Neuronal stem cell (in vitro differentiated cells): ENCODE measurements around the gene CTNNA3.

ENCODE experiments used
- DNase-seq: peaks from one replicate; pipeline ENCODE4 v3.0.0-alpha.2; 2013; ENCODE audit warnings: low spot score
- H2AFZ ChIP-seq: one replicate; pipeline ENCODE4 v1.6.1; 2013; ENCODE audit warnings: mild to moderate bottlenecking, low read length, inconsistent platforms
- H2AK5ac ChIP-seq: 2 replicates; pipeline ENCODE4 v1.6.1; 2013; ENCODE audit warnings: low read depth, mild to moderate bottlenecking, inconsistent platforms, low read length, moderate library complexity, mixed read lengths
- H2BK120ac ChIP-seq: 2 replicates; pipeline ENCODE4 v1.6.1; 2013; ENCODE audit warnings: low read depth, mild to moderate bottlenecking, inconsistent platforms, low read length, moderate library complexity, mixed read lengths
- H2BK12ac ChIP-seq: one replicate; pipeline ENCODE4 v1.6.1; 2013; ENCODE audit warnings: low read length, inconsistent platforms
- H2BK15ac ChIP-seq: 2 replicates; pipeline ENCODE4 v1.6.1; 2013; ENCODE audit warnings: mild to moderate bottlenecking, low read length, inconsistent platforms, mixed read lengths
- H2BK5ac ChIP-seq: one replicate; pipeline ENCODE4 v1.6.1; 2013; ENCODE audit warnings: inconsistent platforms, mild to moderate bottlenecking, low read length, moderate library complexity
- H3K14ac ChIP-seq: one replicate; pipeline ENCODE4 v1.6.1; 2013; ENCODE audit warnings: low read length, inconsistent platforms
- H3K18ac ChIP-seq: 2 replicates; pipeline ENCODE4 v1.6.1; 2013; ENCODE audit warnings: low read length, inconsistent platforms
- H3K23ac ChIP-seq: 2 replicates; pipeline ENCODE4 v1.6.1; 2013; ENCODE audit warnings: low read depth, mild to moderate bottlenecking, mixed read lengths, low read length, inconsistent platforms; ENCODE audit not compliant: poor library complexity
- H3K27ac ChIP-seq: replicated peaks from 3 replicates; pipeline ENCODE4 v1.5.1; 2013; ENCODE audit warnings: low read length, inconsistent platforms
- H3K27me3 ChIP-seq, 3 experiments: 2 replicates each; pipeline ENCODE4 v1.6.1; 2013; ENCODE audit warnings: low read length in 3 of 3, mild to moderate bottlenecking in 2 of 3, inconsistent platforms in 1 of 3, low read depth in 1 of 3, mixed read lengths in 1 of 3, moderate library complexity in 1 of 3; ENCODE audit not compliant: control insufficient read depth in 3 of 3, insufficient read depth in 3 of 3
- H3K36me3 ChIP-seq, 2 donors: replicated peaks in 1 of 2; 2 replicates each; pipeline ENCODE4 v1.6.1; 2013; ENCODE audit warnings: low read length in 2 of 2; ENCODE audit not compliant: control insufficient read depth in 2 of 2, insufficient read depth in 2 of 2
- H3K4ac ChIP-seq: 2 replicates; pipeline ENCODE4 v1.6.1; 2013; ENCODE audit warnings: inconsistent platforms, mild to moderate bottlenecking, low read length, moderate library complexity
- H3K4me1 ChIP-seq, 2 donors: 1 replicate in 1 of 2; 2 replicates in 1 of 2; pipeline ENCODE4 v1.6.1; 2013; ENCODE audit warnings: low read length in 2 of 2, low read depth in 1 of 2; ENCODE audit not compliant: control insufficient read depth in 2 of 2, insufficient read depth in 1 of 2
- H3K4me2 ChIP-seq: one replicate; pipeline ENCODE4 v1.6.1; 2013; ENCODE audit warnings: mild to moderate bottlenecking, low read length, inconsistent platforms; ENCODE audit not compliant: insufficient read depth, poor library complexity, severe bottlenecking
- H3K4me3 ChIP-seq, 2 donors: 2 replicates each; pipeline ENCODE4 v1.5.1; 2013; ENCODE audit warnings: low read length in 2 of 2, mild to moderate bottlenecking in 2 of 2, inconsistent platforms in 1 of 2, moderate library complexity in 1 of 2
- H3K79me1 ChIP-seq: one replicate; pipeline ENCODE4 v1.6.1; 2013; ENCODE audit warnings: low read depth, mild to moderate bottlenecking, inconsistent platforms, low read length, moderate library complexity
- H3K9ac ChIP-seq: one replicate; pipeline ENCODE4 v1.6.1; 2013; ENCODE audit warnings: mild to moderate bottlenecking, low read depth, low read length, inconsistent platforms; ENCODE audit not compliant: poor library complexity
- H3K9me3 ChIP-seq, 2 donors: replicated peaks in 1 of 2; 2 replicates each; pipeline versions ENCODE3 to v1.6.1; 2013; ENCODE audit warnings: low read length in 2 of 2, mild to moderate bottlenecking in 2 of 2, inconsistent platforms in 1 of 2, low read depth in 1 of 2, mixed read lengths in 1 of 2, moderate library complexity in 1 of 2; ENCODE audit not compliant: control insufficient read depth in 2 of 2, insufficient read depth in 1 of 2
- H4K8ac ChIP-seq: one replicate; pipeline ENCODE4 v1.6.1; 2013; ENCODE audit warnings: low read depth, mild to moderate bottlenecking, inconsistent platforms, low read length, moderate library complexity
- H4K91ac ChIP-seq: one replicate; pipeline ENCODE4 v1.6.1; 2013; ENCODE audit warnings: low read length, low read depth, mild to moderate bottlenecking, inconsistent platforms; ENCODE audit not compliant: poor library complexity
- WGBS, 2 donors: extraction: QIAGEN DNeasy Blood & Tissue Kit; methylation state at CpG; one replicate each; pipeline ENCODE4 v1.1.7; 2013; ENCODE audit warnings: missing lambda C conversion rate in 2 of 2, mixed read lengths in 1 of 2; ENCODE audit not compliant: insufficient read length in 2 of 2, insufficient replicate concordance in 1 of 2; ENCODE audit errors: extremely low coverage in 2 of 2; 5-methylcytosine and 5-hydroxymethylcytosine counted together

The CTNNA3 gene

GRCh38 chr10:66862687-66863258 lies 833.2 kb downstream of the CTNNA3 start:
- Histone ChIP-seq H3K36me3 (no peaks in the 10 kb centered on the region), H3K27ac (no peak overlapping the region), H2BK15ac (no peak overlapping the region), H4K91ac (no peak overlapping the region), H3K4me3 (no peak overlapping the region), H2BK12ac (no peak overlapping the region), H2AK5ac (no peak overlapping the region), H3K14ac (no peak overlapping the region), H2BK120ac (no peak overlapping the region), H3K27me3 (no peaks in the 10 kb centered on the region), H3K23ac (no peak overlapping the region), H2BK5ac (no peak overlapping the region), H3K4me2 (no peak overlapping the region), H3K4me1 (no peaks in the 10 kb centered on the region), H3K9me3 (no peaks in the 10 kb centered on the region), H3K18ac (no peak overlapping the region), H4K8ac (no peak overlapping the region), H3K79me1 (no peaks in the 10 kb centered on the region), H3K9ac (no peak overlapping the region), H3K4ac (no peak overlapping the region), H2AFZ (no peak overlapping the region)
- DNase-seq, result no peak
- WGBS, 2 donors, result 100% methylated on average over 1 of the region's 4 CpGs; no CpG with 5 or more reads in 1 of the 2 donors

- H3K4me3 ChIP-seq, result no peak overlapping the region
- H3K79me1 ChIP-seq, result no peaks in the 10 kb centered on the region
- no peaks in the 10 kb centered on the region for H3K9me3 ChIP-seq
- no peaks in the 10 kb centered on the region for H3K4me1 ChIP-seq
- no CpG with 5 or more reads among the region's 2 CpGs for WGBS, 2 donors
- no peak overlapping the region for H2AK5ac ChIP-seq
- H2BK5ac ChIP-seq, result no peak overlapping the region
- no peak overlapping the region for H2AFZ ChIP-seq
- no peak overlapping the region for H3K4ac ChIP-seq
- no peak overlapping the region for H2BK15ac ChIP-seq
- H3K9ac ChIP-seq, result no peak overlapping the region
- H3K23ac ChIP-seq, result no peak overlapping the region
- no peak for DNase-seq
- no peak overlapping the region for H3K27ac ChIP-seq
- no peak overlapping the region for H2BK12ac ChIP-seq
- H3K14ac ChIP-seq, result no peak overlapping the region
- H3K27me3 ChIP-seq, result no peaks in the 10 kb centered on the region
- no peak overlapping the region for H4K91ac ChIP-seq
- no peak overlapping the region for H4K8ac ChIP-seq
- no peaks in the 10 kb centered on the region for H3K36me3 ChIP-seq
- H2BK120ac ChIP-seq, result no peak overlapping the region
- no peak overlapping the region for H3K4me2 ChIP-seq
- no peak overlapping the region for H3K18ac ChIP-seq
These were observed 835.5 kb downstream of the CTNNA3 start for GRCh38 chr10:66860376-66860945.

GRCh38 chr10:66852811-66853210 lies 843.2 kb downstream of the CTNNA3 start:
- H3K18ac ChIP-seq, result no peak overlapping the region
- no peaks in the 10 kb centered on the region for H3K36me3 ChIP-seq
- no peak overlapping the region for H2BK15ac ChIP-seq
- H2AFZ ChIP-seq, result no peak overlapping the region
- H3K9ac ChIP-seq, result no peak overlapping the region
- H2BK12ac ChIP-seq, result no peak overlapping the region
- no peak overlapping the region for H4K8ac ChIP-seq
- H3K4me3 ChIP-seq, result no peak overlapping the region
- no peak overlapping the region for H3K14ac ChIP-seq
- DNase-seq, result no peak
- no peak overlapping the region for H2BK120ac ChIP-seq
- no peaks in the 10 kb centered on the region for H3K79me1 ChIP-seq
- H3K27me3 ChIP-seq, result no peaks in the 10 kb centered on the region
- H3K23ac ChIP-seq, result no peak overlapping the region
- H3K4me1 ChIP-seq, result no peaks in the 10 kb centered on the region
- H3K9me3 ChIP-seq, result no peaks in the 10 kb centered on the region
- WGBS, 2 donors, result no CpG with 5 or more reads among the region's 1 CpG
- no peak overlapping the region for H4K91ac ChIP-seq
- no peak overlapping the region for H3K4me2 ChIP-seq
- no peak overlapping the region for H2BK5ac ChIP-seq
- H3K27ac ChIP-seq, result no peak overlapping the region
- H3K4ac ChIP-seq, result no peak overlapping the region
- H2AK5ac ChIP-seq, result no peak overlapping the region

GRCh38 chr10:66848856-66849255 lies 847.1 kb downstream of the CTNNA3 start:
- Histone ChIP-seq H3K27me3 (no peaks in the 10 kb centered on the region), H2AK5ac (no peak overlapping the region), H3K4me1 (no peaks in the 10 kb centered on the region), H3K36me3 (no peaks in the 10 kb centered on the region), H3K27ac (no peak overlapping the region), H3K4me3 (no peak overlapping the region), H2BK12ac (no peak overlapping the region), H3K9ac (no peak overlapping the region), H3K18ac (no peak overlapping the region), H3K4me2 (no peak overlapping the region), H3K9me3 (no peaks in the 10 kb centered on the region), H3K4ac (no peak overlapping the region), H4K8ac (no peak overlapping the region), H3K14ac (no peak overlapping the region), H2BK120ac (no peak overlapping the region), H4K91ac (no peak overlapping the region), H2AFZ (no peak overlapping the region), H3K23ac (no peak overlapping the region), H3K79me1 (no peaks in the 10 kb centered on the region), H2BK5ac (no peak overlapping the region), H2BK15ac (no peak overlapping the region)
- DNase-seq, result no peak
- no CpG with 5 or more reads among the region's 3 CpGs for WGBS, 2 donors
